Mesothelial cell of epicardium (in vitro differentiated cells): ENCODE data around the gene CNOT8. TPM values are rescaled to one million over a fixed set of nuclear protein-coding genes. Genes with fewer than 3 reads are reported as not detected.

Experiments
- DNase-seq, 2 experiments: peaks; one replicate each; pipeline ENCODE4 v3.0.0; 2021; ENCODE audit warnings: low spot score in 2 of 2; ENCODE audit not compliant: unreplicated experiment in 2 of 2
- H3K27ac Mint-ChIP-seq: 2 replicates; pipeline ENCODE4 v1.8.0; 2021; ENCODE audit warnings: mixed read lengths
- H3K27me3 Mint-ChIP-seq: 2 replicates; pipeline ENCODE4 v1.8.0; 2021; ENCODE audit warnings: low read depth, mixed read lengths
- H3K36me3 Mint-ChIP-seq: 2 replicates; pipeline ENCODE4 v1.8.0; 2021; ENCODE audit warnings: mixed read lengths
- H3K4me1 Mint-ChIP-seq: 2 replicates; pipeline ENCODE4 v1.8.0; 2021; ENCODE audit warnings: mixed read lengths
- H3K4me3 Mint-ChIP-seq: 2 replicates; pipeline ENCODE4 v1.8.0; 2021; ENCODE audit warnings: mild to moderate bottlenecking, moderate library complexity, mixed read lengths
- H3K9me3 Mint-ChIP-seq: 2 replicates; pipeline ENCODE4 v1.8.0; 2021; ENCODE audit warnings: mixed read lengths
- CTCF ChIP-seq: fragments of 200-600 bp; sonication (generic); IDR thresholded peaks from one replicate; pipeline ENCODE4 v1.5.0; 2021; ENCODE audit warnings: antibody characterized with exemption; ENCODE audit not compliant: unreplicated experiment
- total RNA-seq: library from RNA; stranded (reverse); gene quantifications from 3 replicates; pipeline ENCODE4 v1.2.1, GENCODE V29; 2021

The CNOT8 gene
- total RNA-seq, 1 donor from 2014 or later = 58.3 TPM

GRCh38 chr5:154871734-154872133, 13.3 kb downstream of the CNOT8 start:
- H3K9me3 Mint-ChIP-seq = no peaks in the 10 kb centered on the region
- H3K36me3 Mint-ChIP-seq = peaks cover 51% of the 10 kb centered on the region
- no peak for TF ChIP-seq CTCF
- H3K27ac Mint-ChIP-seq = no peak overlapping the region
- no peak for DNase-seq
- H3K4me1 Mint-ChIP-seq = no peaks in the 10 kb centered on the region
- H3K27me3 Mint-ChIP-seq = no peaks in the 10 kb centered on the region
- H3K4me3 Mint-ChIP-seq = no peak overlapping the region

- Mint-ChIP-seq H3K4me1 (no peaks in the 10 kb centered on the region), H3K27me3 (no peaks in the 10 kb centered on the region), H3K9me3 (peaks cover 3% of the 10 kb centered on the region), H3K4me3 (no peak overlapping the region), H3K27ac (no peak overlapping the region), H3K36me3 (peaks cover 60% of the 10 kb centered on the region)
- TF ChIP-seq CTCF = no peak
- DNase-seq = no peak
These were observed 15.4 kb downstream of the CNOT8 start for GRCh38 chr5:154873791-154874331.

GRCh38 chr5:154878642-154879335, 20.4 kb downstream of the CNOT8 start:
- no peak for TF ChIP-seq CTCF
- Mint-ChIP-seq H3K36me3 (peaks cover 74% of the 10 kb centered on the region), H3K4me3 (no peak overlapping the region), H3K9me3 (peaks cover 27% of the 10 kb centered on the region), H3K4me1 (no peaks in the 10 kb centered on the region), H3K27ac (no peak overlapping the region), H3K27me3 (no peaks in the 10 kb centered on the region)
- DNase-seq = no peak

- Mint-ChIP-seq H3K9me3 (peaks cover 51% of the 10 kb centered on the region), H3K27ac (no peak overlapping the region)
These were observed 23.6 kb downstream of the CNOT8 start for GRCh38 chr5:154881986-154882385.

GRCh38 chr5:154884424-154884823, 26.0 kb downstream of the CNOT8 start:
- no peaks in the 10 kb centered on the region for H3K4me1 Mint-ChIP-seq
- no peaks in the 10 kb centered on the region for H3K27me3 Mint-ChIP-seq
- no peak overlapping the region for H3K4me3 Mint-ChIP-seq
- peaks cover 81% of the 10 kb centered on the region for H3K36me3 Mint-ChIP-seq
- DNase-seq = no peak
- no peak for TF ChIP-seq CTCF
- no peak overlapping the region for H3K27ac Mint-ChIP-seq
- H3K9me3 Mint-ChIP-seq = peaks cover 49% of the 10 kb centered on the region

More at GRCh38 chr5:154881986-154882385, 23.6 kb downstream of the CNOT8 start:
- H3K4me1 Mint-ChIP-seq = no peaks in the 10 kb centered on the region
- peaks cover 80% of the 10 kb centered on the region for H3K36me3 Mint-ChIP-seq
- no peaks in the 10 kb centered on the region for H3K27me3 Mint-ChIP-seq
- DNase-seq = no peak
- no peak overlapping the region for H3K4me3 Mint-ChIP-seq
- no peak for TF ChIP-seq CTCF
